HG02588 (cell line): ENCODE results near the gene TGFB2.

Experiments used
- ATAC-seq: cut with Tn5 transposase; IDR thresholded peaks from one replicate; pipeline ENCODE4 v1.9.1; 2021; ENCODE audit warnings: mild to moderate bottlenecking, moderate library complexity; ENCODE audit not compliant: unreplicated experiment

Gene TGFB2

DNA sequence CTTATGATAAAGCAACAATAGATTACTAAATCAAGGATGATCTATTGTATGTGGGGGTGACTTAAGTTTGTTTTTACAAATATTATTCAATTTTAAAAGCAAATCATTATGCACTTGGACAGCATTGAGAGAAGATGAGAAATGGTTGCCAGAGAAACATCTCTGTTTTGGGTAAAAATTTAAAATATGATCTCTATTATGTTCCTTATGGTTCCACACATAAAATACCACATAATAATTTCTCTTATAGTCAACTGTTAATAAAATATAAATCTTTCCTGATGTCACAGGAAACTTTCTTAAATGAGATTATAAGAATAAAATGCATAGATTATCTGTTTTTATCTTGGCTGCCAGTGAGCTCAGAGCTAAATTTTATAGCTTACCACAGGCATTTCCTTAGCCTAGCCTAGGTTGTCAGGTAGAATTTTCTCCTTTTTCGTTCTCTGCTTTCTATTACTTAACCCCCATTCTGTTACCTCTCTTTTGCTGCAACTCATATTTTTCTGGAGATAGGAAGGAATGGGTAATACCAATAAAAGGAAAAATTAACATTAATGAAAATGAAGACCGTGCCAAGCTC is 109.7 kb downstream of the TGFB2 start:
- ATAC-seq: no peak

DNA sequence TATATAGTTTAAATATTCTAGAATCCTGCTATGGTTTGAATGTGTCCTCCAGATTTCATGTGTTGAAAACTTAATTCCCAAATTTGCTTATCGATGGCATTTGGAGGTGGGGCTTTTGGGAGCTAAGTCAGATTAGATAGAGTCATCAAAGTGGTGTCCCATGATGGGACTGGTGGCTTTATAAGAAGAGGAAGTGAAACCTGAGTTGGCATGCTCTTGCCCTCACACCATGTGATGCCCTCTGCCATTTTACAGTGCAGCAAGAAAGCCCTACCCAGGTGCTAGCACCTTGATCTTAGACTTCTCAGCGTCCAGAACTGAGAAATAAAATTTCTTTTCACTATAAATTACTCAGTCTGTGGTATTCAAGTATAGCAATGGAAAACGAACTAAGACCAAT is 111.3 kb downstream of the TGFB2 start:
- ATAC-seq: no peak

DNA sequence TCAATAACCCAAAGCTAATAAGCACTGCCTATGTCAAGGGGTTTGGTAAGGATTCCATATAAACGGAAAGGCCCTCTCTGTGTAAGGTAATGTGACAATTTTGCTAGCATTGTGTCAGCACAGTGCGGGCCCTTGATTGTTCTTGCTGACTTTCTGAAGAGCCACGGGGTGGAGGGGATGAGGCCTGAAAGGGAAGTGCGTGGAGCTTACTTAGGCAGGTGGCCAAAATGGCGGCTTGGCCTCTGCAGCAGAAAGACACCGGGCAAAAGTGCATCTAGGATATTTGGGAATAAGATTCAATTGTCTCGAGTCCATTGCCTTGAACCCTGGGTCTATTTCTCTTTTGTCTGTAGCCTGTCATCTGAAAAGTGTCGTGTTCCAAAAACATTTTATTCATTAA is 114.3 kb downstream of the TGFB2 start:
- ATAC-seq: no peak

DNA sequence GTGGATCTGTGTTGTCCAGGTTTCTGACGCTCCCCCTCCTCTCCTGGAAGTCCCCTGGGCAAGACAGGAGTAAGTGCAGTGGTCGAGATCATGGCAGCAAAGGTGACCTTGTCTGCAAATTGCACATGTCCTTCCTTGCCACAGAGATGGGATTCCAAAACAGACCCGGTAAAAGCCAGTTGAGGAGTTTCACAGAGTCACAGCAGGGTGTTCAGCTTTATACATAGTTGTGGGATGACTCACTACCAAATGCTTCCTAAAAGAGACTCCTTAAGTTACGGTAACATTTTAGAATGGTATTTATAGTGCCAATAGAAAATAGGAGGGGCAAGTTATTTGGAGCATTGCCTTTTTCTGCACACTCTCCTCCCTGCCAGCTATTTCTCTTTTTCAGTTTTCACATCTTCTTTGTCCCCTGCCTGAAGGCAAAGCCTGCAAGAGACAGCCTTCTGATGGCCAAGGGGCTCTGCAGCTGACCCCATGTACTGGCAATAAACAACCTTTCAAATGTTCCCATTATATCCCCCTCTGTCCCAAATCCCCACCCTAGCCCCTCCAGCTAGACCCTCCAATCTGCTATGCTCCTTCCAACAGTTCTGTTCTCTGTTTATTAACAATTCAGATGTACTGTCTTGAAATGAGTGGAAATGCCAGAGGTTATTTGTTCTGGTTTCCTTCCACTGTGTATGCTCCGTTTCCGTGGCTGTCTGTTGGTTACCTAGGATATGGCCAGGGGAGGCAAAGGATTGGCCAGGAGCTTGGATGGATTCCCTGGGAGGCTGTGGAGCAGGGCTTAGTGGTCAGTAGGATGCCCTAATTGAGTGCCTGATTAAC is 115.0 kb downstream of the TGFB2 start:
- ATAC-seq: no peak

DNA sequence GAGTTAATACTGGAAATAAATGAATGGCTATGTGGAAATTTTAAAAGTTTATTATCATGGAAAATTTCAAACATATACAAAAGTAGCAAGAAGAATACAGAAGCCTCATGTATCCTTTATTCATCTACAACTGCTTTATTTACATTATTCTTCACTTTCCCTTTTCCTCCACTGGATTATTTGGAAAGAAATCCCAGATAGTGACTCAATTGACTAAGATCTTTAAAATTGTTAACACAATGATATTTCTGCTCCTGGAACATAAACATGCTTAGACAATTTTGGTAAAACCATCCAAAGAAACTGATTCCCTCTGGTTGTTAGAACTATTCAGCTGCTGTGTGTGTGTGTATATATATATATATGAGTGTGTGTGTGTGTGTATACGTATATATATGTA is 116.2 kb downstream of the TGFB2 start:
- ATAC-seq: no peak

DNA sequence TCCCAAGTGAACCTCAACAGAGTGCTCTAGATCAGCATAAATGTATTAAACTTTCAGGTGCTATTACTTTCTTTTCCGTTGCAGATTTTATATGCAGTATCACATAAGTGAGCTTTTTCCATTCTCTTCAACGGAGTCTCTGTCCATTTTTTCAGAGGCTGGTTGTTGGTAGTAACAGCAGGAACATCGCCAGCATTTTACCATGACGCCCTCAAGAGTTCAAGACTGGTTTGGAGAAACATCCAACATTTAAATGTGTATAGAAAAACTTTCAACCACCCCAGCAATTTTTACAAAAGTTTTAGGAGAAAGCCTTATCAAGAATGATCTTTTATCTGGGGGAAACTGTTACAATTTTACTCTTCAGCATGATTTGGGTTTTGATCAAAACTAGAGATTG is 117.0 kb downstream of the TGFB2 start:
- no peak for ATAC-seq

DNA sequence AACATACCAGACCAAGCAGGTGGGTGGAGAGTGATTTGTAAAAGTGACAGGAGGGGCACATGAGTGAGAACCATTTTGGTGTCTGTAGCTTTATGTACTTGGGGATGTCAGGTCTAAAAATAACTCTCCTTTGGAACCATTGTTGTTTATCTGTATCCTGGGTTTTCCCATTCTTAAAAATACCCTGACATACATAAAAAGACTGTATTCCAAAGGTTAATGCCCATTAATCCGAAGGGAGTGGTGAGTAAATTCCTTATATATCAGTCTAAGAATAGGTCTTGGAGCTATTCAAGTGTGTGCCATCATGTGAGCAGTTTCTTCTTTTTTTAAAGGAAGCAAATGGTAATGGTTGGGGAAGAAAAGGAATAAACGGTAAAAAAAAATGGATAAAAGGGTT is 117.5 kb downstream of the TGFB2 start:
- ATAC-seq: no peak

DNA sequence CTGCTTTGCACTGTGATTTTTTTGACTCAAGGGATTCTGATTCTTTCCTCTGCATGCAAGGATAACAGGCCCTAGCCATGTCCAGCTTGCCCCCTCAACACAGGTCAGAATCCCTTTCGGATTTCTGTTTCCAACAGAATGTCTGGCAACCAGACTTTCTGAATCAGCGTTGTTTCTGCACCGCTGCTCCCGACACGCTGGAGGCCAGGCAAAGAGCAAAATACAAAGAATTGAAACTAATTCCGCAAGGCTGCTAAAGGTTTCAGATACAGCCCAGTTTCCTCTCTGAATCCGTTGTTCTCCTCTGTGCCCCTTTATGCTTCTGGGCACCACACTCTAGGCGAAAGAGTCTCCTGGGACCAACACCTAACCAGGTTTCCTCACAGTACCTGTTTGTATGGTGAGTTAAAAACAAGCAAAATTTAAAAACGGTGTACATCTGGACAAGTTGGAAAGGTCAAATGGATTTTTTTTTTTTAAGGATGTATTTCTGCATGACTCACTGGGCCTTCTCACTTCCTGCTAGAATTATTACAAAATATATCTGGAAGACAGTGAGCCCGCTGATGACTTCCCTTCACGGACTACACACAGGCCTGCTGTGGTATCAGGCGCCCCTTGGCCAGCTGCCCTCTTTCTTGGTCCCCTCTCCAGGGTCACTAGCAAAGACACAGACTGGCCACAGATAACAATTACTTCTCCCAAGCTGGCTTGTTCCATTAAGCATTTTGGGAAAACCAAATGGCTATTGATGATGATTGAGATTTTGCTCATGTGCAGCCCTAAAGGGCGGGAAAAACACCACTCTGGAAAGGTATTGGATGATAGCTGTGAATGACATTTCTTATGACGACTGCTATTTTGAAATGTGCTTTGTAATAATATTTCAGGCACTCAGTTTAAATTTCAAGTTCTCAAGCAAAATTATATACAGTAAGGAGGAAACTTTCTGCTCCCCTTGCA is 118.3 kb downstream of the TGFB2 start:
- ATAC-seq: no peak

DNA sequence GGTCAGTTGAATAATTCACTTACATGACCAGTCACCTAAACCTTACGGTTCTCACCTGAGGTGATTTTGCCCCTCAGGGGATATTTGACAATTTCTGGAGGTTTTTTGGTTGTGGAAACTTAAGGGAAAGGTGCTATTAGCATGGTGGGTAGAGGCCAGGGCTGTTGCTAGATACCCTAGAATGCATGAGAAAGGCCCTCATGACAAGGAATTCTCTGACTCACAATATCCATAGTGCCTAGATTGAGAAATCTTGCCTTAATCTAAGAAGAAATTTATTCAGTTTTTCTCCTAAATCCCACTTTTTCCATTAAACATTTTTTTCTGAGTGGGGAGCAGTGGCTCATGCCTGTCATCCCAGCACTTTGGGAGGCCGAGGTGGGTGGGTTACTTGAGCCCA is 119.7 kb downstream of the TGFB2 start:
- ATAC-seq: no peak

DNA sequence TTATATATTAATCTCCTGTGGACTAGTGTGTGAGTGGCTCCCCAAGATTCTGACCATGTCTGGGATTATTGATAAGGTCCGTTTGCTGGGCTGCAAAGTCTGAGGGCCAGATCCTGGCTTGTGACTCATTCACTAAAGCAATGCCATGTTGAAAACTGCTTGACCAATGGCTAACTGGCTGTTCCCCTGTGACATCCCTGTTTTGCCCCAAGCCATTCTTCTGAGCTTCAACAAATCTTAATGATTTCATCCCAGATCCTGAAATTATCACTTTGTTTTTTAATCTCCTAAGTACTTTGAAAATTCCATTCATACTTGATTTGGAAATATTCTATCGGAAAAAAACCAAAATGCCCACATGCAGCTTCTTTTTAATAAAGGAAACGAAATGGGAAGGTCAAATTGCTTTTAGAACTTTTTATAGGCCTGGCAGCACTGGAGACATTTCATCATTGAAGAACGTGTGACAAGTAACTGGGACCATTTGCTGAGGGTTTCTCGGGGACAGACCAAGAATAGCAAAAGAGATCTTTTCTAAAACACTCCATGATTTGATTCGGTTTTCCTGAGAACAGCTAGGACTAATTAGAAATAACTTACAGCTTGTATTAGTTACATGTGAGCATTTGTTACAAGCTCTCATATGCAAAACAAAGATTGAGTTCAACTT is 121.3 kb downstream of the TGFB2 start:
- no peak for ATAC-seq

DNA sequence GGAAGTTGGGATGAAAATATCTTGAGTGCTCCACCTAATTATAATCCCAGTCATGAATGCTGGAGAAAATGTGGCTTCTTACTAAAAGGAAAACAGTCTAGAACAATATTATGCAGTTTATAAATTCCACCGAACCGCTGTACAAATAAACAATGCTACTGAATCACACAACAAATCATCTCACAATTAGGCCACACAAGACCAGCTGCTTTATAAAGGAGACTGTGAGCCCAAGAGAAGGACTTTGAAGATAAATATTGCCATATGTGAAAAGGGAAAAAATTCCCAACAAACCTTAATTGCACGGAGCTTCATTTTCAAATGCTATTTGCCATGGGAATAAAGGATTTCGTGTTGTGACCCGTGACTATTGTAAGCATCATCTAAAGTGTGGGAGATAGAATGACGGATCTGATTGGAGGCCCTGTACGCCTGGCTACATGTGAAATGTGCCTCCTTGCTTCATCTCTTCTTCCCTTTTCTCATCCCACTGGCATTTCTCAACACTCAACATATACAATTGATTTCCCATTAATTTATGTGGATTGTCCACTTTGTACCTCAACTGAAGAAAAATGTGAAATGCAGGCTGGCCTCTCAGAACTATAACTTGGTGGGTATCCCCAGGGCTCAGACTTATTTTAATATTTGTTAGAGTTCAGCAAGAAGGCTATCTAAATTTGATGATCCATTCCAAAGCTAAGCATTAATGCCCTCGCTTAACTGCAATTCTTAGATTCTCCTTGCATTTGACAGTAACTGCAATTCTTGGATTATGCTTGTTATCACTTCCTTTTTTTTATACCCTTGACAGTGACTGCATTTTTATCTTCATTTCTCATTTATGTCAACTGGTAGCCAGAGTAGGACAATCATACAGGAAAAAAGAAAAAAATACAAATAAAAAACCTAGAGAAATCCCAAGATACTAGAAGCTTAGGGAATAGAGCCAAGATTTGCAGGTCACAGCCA is 122.3 kb downstream of the TGFB2 start:
- ATAC-seq: no peak

DNA sequence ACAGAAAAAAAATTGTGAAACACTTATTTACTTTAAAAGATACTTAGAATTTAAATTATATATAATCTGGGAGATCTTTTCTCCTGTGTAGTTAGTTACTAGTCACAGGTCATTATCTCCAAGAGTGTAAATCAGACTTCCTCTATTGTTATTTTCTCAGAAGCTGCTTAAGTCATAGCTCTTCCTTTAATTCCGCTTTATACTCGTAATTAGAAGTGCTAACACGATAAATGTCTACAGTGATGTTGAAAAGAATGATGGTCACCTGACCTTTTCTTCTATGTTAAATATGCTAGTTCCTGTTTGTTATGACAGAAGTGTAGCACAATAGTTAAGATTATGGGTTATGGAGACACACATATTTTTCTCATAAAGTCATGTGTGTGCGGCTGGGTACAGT is 123.6 kb downstream of the TGFB2 start:
- no peak for ATAC-seq

DNA sequence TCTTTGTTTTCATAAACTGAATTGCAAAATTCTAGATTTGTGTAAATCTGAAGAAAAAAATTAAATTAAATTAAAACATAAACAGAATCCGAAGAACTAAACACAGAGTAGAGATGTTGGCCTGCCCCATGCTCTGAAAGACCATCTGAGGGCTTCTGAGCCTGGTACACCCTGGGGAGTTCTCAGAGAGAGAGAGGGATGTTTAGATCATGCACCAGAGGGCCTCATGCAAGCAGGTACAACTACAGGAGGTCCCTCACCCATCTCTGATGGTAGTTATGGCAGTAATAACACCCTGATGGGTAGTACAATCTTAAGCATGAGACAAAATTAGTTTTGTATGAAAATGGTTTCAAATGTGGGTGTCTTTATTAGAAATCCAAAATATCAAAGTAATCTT is 127.7 kb downstream of the TGFB2 start:
- ATAC-seq: no peak

DNA sequence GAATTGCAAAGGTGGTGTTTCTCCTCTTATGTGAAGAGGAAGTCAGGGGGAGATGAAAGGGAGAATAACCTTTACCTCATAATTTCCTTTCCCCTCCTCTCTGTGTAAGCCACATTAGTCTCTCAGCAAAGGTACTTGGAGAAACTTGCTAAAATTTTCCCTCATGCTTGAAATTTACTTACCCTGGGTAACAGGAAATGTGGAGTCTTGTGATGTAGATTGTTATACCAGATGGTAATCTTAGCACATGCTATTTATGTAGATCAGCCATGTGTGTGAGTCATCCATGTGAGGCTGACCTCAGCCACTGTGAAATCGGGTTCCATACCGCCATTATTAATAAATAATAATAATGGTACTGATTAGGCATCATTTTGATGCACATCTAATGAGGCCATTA is 128.4 kb downstream of the TGFB2 start:
- ATAC-seq: no peak

DNA sequence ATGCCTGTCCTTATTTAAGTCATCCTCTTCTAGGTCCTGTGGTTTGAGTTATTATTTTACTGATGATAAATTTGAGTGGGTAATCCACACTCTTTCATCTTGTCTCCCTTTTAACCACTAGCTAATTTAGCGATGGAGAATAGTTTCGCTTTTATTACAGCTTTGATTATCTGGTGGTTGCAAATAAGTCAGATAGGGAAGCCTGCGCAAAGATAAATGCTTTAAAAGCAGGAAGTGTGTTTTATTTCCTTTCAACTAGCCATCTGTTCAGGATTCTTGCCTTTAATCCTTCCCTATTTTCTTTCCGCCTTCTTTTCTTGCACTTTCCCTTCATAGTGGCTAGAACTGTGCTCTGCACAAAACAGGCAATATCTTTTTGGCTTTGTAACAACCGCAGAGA is 129.0 kb downstream of the TGFB2 start:
- no peak for ATAC-seq

DNA sequence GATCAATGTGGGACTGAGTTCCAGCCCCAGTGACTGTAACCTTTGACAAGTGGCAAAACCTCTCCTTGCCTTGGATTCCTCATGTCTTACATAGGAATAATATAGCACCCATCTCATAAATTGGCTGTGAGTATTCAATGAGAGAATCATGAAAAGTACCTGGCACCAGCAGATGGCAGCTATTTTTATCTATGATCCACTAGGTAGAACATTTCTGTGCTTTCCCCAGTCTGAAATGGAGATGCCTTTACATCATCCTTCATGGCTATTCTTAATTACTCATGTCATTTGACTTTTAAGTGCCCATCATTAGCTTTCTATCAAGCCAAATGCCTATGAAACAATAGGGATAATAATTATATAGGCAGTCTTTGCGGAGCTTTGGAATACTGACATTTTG is 130.1 kb downstream of the TGFB2 start:
- ATAC-seq: no peak

DNA sequence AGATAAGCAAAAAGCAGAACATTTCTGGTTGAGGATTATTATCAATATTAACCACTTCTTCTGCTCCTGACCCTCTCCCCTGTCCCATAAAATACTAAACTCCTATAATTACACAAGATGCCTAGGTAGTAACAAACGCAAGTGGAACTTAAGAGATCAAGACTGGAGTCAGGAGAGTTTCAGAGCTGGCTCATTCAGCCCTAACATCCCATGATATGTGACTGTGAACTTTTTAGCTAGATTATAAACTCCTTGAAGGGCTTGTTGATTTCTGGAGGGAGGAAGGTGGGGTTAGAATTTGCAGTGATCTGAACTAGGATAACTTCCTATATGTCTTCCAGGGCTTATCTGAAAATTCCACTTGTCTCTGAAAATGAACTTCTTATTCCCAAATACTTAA is 130.6 kb downstream of the TGFB2 start:
- no peak for ATAC-seq

DNA sequence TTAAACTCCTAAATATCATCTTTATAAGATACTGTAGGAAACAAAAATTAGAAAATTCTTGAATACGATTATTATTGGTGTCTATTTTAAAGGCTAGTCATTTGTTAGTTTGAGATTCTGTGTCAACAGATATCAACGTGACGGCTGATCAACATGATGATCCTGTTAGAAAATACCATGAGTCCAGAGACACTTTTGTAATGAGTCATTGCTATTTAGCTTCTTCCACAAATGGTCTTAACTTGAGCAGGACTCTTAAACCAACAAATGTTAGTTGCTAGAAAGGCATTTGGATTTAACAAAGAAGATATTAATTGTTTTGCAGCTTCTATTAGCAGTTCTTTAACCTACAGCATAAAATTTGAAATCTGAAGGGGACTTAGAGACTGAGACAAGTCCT is 131.2 kb downstream of the TGFB2 start:
- ATAC-seq: no peak

DNA sequence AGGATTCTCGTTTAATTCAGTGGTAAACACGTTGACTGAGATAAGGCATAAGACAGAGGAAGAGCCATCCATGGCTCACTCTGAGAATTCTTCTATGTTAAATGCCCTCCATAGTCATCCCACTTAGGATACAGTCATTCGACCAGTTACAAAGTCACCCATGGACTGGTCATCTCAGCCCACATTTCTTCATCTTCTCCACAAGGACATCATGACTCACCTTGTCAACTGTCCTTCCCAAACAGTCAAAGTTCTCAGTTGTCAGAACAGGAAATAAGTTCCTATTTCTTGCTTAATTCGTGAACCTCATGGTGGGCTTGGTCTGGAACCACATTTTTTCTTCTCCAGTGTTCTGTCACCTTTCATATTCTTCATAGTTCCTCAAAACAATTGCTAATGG is 133.2 kb downstream of the TGFB2 start:
- no peak for ATAC-seq
